Measurements from ENCODE around the gene PNPLA3.

PNPLA3 gene

GRCh38 chr22:43994416-43994815 is 70.8 kb downstream of the PNPLA3 start:
- Histone ChIP-seq H3K4ac (ENCODE audit: low read depth, low read length) (no peak overlapping the region), H2AK5ac (ENCODE audit: low read length) (no peak overlapping the region), H3K4me3 (ENCODE audit: low read depth, low read length) (no peak overlapping the region), H3K18ac (ENCODE audit: low read length) (no peak overlapping the region), H3K9ac (ENCODE audit: low read length) (no peak overlapping the region), H3K14ac (ENCODE audit: low read length) (no peak overlapping the region), H2AFZ (ENCODE audit: insufficient read depth, low read length, poor library complexity) (no peak overlapping the region), H4K91ac (ENCODE audit: low read depth, low read length) (no peak overlapping the region), H3K27me3 (ENCODE audit: insufficient read depth, low read length) (no peaks in the 10 kb centered on the region), H3K4me2 (ENCODE audit: low read length) (no peak overlapping the region), H2BK12ac (ENCODE audit: low read length) (no peak overlapping the region), H3K23ac (ENCODE audit: low read length) (no peak overlapping the region), H4K8ac (ENCODE audit: low read depth, low read length) (no peak overlapping the region), H3K9me3 (ENCODE audit: insufficient read depth, low read depth, low read length) (no peaks in the 10 kb centered on the region), H3K79me1 (ENCODE audit: low read length) (no peaks in the 10 kb centered on the region), H3K79me2 (ENCODE audit: control insufficient read depth, insufficient read depth, low read length, poor library complexity) (no peaks in the 10 kb centered on the region), H2BK120ac (ENCODE audit: insufficient read depth, low read length, poor library complexity) (no peak overlapping the region), H3K27ac (ENCODE audit: low read depth, low read length) (no peak overlapping the region), H4K12ac (ENCODE audit: low read depth, low read length) (no peak overlapping the region), H3K4me1 (ENCODE audit: control insufficient read depth in 1 of 2, insufficient read depth in 2 of 2, low read length in 2 of 2) (peaks cover 0 to 2% of the 10 kb centered on the region in 2 experiments), H3K36me3 (ENCODE audit: control insufficient read depth in 1 of 2, insufficient read depth in 2 of 2, low read length in 2 of 2) (peaks cover 55 to 64% of the 10 kb centered on the region in 2 experiments), H2BK5ac (ENCODE audit: low read depth, low read length, poor library complexity) (no peak overlapping the region)
- WGBS (ENCODE audit: extremely low coverage, insufficient coverage, insufficient read length): no CpG with 5 or more reads among the region's 9 CpGs
- no peak for DNase-seq

- Histone ChIP-seq H3K14ac (ENCODE audit: low read length) (no peak overlapping the region), H3K9me3 (ENCODE audit: insufficient read depth, low read depth, low read length) (no peaks in the 10 kb centered on the region), H3K27me3 (ENCODE audit: insufficient read depth, low read length) (no peaks in the 10 kb centered on the region), H3K4ac (ENCODE audit: low read depth, low read length) (no peak overlapping the region), H3K79me2 (ENCODE audit: control insufficient read depth, insufficient read depth, low read length, poor library complexity) (no peaks in the 10 kb centered on the region), H3K18ac (ENCODE audit: low read length) (no peak overlapping the region), H3K23ac (ENCODE audit: low read length) (no peak overlapping the region), H3K9ac (ENCODE audit: low read length) (no peak overlapping the region), H2AFZ (ENCODE audit: insufficient read depth, low read length, poor library complexity) (no peak overlapping the region), H2AK5ac (ENCODE audit: low read length) (no peak overlapping the region), H2BK5ac (ENCODE audit: low read depth, low read length, poor library complexity) (no peak overlapping the region), H4K91ac (ENCODE audit: low read depth, low read length) (no peak overlapping the region), H3K79me1 (ENCODE audit: low read length) (no peaks in the 10 kb centered on the region), H4K8ac (ENCODE audit: low read depth, low read length) (no peak overlapping the region), H3K27ac (ENCODE audit: low read depth, low read length) (no peak overlapping the region), H3K36me3 (ENCODE audit: control insufficient read depth in 1 of 2, insufficient read depth in 2 of 2, low read length in 2 of 2) (peaks cover 49 to 61% of the 10 kb centered on the region in 2 experiments), H3K4me2 (ENCODE audit: low read length) (no peak overlapping the region), H3K4me3 (ENCODE audit: low read depth, low read length) (no peak overlapping the region), H2BK12ac (ENCODE audit: low read length) (no peak overlapping the region), H3K4me1 (ENCODE audit: control insufficient read depth in 1 of 2, insufficient read depth in 2 of 2, low read length in 2 of 2) (peaks cover 0 to 2% of the 10 kb centered on the region in 2 experiments), H2BK120ac (ENCODE audit: insufficient read depth, low read length, poor library complexity) (no peak overlapping the region), H4K12ac (ENCODE audit: low read depth, low read length) (no peak overlapping the region)
- DNase-seq: no peak
- WGBS (ENCODE audit: extremely low coverage, insufficient coverage, insufficient read length): no CpG with 5 or more reads among the region's 15 CpGs
Measured at GRCh38 chr22:43995057-43995685, 71.6 kb downstream of the PNPLA3 start.

GRCh38 chr22:43995798-43996169 is 72.2 kb downstream of the PNPLA3 start:
- peaks cover 0 to 2% of the 10 kb centered on the region in 2 experiments for H3K4me1 ChIP-seq (ENCODE audit: control insufficient read depth in 1 of 2, insufficient read depth in 2 of 2, low read length in 2 of 2)
- DNase-seq: no peak
- peaks cover 46 to 58% of the 10 kb centered on the region in 2 experiments for H3K36me3 ChIP-seq (ENCODE audit: control insufficient read depth in 1 of 2, insufficient read depth in 2 of 2, low read length in 2 of 2)
- no peak overlapping the region for H4K8ac ChIP-seq (ENCODE audit: low read depth, low read length)
- H4K91ac ChIP-seq (ENCODE audit: low read depth, low read length): no peak overlapping the region
- no peak overlapping the region for H2BK120ac ChIP-seq (ENCODE audit: insufficient read depth, low read length, poor library complexity)
- H4K12ac ChIP-seq (ENCODE audit: low read depth, low read length): no peak overlapping the region
- no peak overlapping the region for H2BK5ac ChIP-seq (ENCODE audit: low read depth, low read length, poor library complexity)
- no peak overlapping the region for H3K9ac ChIP-seq (ENCODE audit: low read length)
- H3K79me2 ChIP-seq (ENCODE audit: control insufficient read depth, insufficient read depth, low read length, poor library complexity): no peaks in the 10 kb centered on the region
- no peaks in the 10 kb centered on the region for H3K9me3 ChIP-seq (ENCODE audit: insufficient read depth, low read depth, low read length)
- no peak overlapping the region for H3K4ac ChIP-seq (ENCODE audit: low read depth, low read length)
- H2BK12ac ChIP-seq (ENCODE audit: low read length): no peak overlapping the region
- H2AK5ac ChIP-seq (ENCODE audit: low read length): no peak overlapping the region
- H3K79me1 ChIP-seq (ENCODE audit: low read length): no peaks in the 10 kb centered on the region
- H3K18ac ChIP-seq (ENCODE audit: low read length): no peak overlapping the region
- H3K14ac ChIP-seq (ENCODE audit: low read length): no peak overlapping the region
- WGBS (ENCODE audit: extremely low coverage, insufficient coverage, insufficient read length): no CpG with 5 or more reads among the region's 10 CpGs
- no peaks in the 10 kb centered on the region for H3K27me3 ChIP-seq (ENCODE audit: insufficient read depth, low read length)
- H2AFZ ChIP-seq (ENCODE audit: insufficient read depth, low read length, poor library complexity): no peak overlapping the region
- H3K27ac ChIP-seq (ENCODE audit: low read depth, low read length): no peak overlapping the region
- no peak overlapping the region for H3K23ac ChIP-seq (ENCODE audit: low read length)
- H3K4me2 ChIP-seq (ENCODE audit: low read length): no peak overlapping the region
- H3K4me3 ChIP-seq (ENCODE audit: low read depth, low read length): no peak overlapping the region

GRCh38 chr22:43996170-43996980 is 72.8 kb downstream of the PNPLA3 start:
- Histone ChIP-seq H2AFZ (ENCODE audit: insufficient read depth, low read length, poor library complexity) (no peak overlapping the region), H2BK5ac (ENCODE audit: low read depth, low read length, poor library complexity) (no peak overlapping the region), H3K27ac (ENCODE audit: low read depth, low read length) (no peak overlapping the region), H3K27me3 (ENCODE audit: insufficient read depth, low read length) (no peaks in the 10 kb centered on the region), H3K4me1 (ENCODE audit: control insufficient read depth in 1 of 2, insufficient read depth in 2 of 2, low read length in 2 of 2) (peaks cover 0 to 2% of the 10 kb centered on the region in 2 experiments), H4K91ac (ENCODE audit: low read depth, low read length) (no peak overlapping the region), H2BK12ac (ENCODE audit: low read length) (no peak overlapping the region), H2BK120ac (ENCODE audit: insufficient read depth, low read length, poor library complexity) (no peak overlapping the region), H3K9me3 (ENCODE audit: insufficient read depth, low read depth, low read length) (no peaks in the 10 kb centered on the region), H2AK5ac (ENCODE audit: low read length) (no peak overlapping the region), H3K14ac (ENCODE audit: low read length) (no peak overlapping the region), H3K36me3 (ENCODE audit: control insufficient read depth in 1 of 2, insufficient read depth in 2 of 2, low read length in 2 of 2) (peaks cover 46 to 55% of the 10 kb centered on the region in 2 experiments), H3K79me1 (ENCODE audit: low read length) (no peaks in the 10 kb centered on the region), H3K79me2 (ENCODE audit: control insufficient read depth, insufficient read depth, low read length, poor library complexity) (no peaks in the 10 kb centered on the region), H3K4me3 (ENCODE audit: low read depth, low read length) (no peak overlapping the region), H3K4me2 (ENCODE audit: low read length) (no peak overlapping the region), H4K8ac (ENCODE audit: low read depth, low read length) (no peak overlapping the region), H3K23ac (ENCODE audit: low read length) (no peak overlapping the region), H3K9ac (ENCODE audit: low read length) (no peak overlapping the region), H4K12ac (ENCODE audit: low read depth, low read length) (no peak overlapping the region), H3K4ac (ENCODE audit: low read depth, low read length) (no peak overlapping the region), H3K18ac (ENCODE audit: low read length) (no peak overlapping the region)
- WGBS (ENCODE audit: extremely low coverage, insufficient coverage, insufficient read length): no CpG with 5 or more reads among the region's 45 CpGs
- no peak for DNase-seq
